GM18858 (cell line): ENCODE data around the gene CMTM4.

ENCODE experiments used
- ATAC-seq: cut with Tn5 transposase; IDR thresholded peaks from one replicate; pipeline ENCODE4 v1.9.1; 2021; ENCODE audit not compliant: unreplicated experiment

Gene CMTM4

DNA sequence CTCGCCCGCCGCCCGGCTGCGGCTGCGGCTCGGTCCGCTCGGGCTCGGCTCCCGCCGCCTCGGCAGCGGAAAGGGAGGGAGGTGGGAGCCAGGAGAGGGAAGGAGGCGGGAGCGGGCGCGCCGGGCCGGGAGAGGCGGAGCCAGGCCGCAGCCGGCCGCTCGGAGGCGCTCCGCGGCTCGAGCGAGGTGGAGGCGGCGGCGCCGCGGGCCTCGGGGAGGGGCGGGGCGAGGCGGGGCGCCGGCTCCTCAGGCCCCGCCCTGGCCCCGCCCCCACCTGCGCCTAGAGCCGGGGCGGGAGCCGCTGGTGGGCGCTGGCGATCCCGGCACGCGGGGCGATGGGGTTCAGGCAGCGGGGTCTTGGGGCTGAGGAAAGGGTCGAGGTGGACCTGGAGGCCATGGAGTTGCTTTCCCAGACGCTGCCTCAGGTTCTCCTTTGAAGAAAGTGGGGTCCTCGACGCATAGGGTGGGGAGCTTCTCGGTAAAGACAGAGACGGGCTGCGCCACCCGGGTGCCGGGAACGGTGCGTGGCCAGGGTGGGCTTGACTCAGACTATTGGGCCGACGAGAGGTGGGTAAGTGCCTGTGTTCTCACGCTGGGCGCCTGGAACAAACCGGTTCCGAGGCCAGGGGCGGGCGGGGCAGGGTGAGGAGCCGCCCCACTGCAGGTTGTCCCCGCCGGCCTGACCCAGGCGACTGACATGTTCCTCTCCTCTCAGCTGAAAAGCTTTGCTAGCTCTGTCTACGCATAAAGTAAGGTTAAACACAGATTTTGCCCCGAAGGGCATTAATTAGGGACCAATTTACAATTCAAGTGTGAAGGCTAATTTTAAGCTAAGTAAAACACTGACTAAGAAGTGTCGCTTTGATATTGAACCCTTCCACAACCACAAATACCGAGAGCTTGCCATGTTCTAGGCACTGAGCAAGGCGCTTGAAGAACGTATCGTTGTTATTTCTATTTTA lies at the start of gene CMTM4:
TSS of gene CMTM4 (minus strand) at position 75 of the 962 bp plus-strand sequence. CDS start 218 bp downstream, outside the sequence.
- peak; percentile 86 for ATAC-seq

DNA sequence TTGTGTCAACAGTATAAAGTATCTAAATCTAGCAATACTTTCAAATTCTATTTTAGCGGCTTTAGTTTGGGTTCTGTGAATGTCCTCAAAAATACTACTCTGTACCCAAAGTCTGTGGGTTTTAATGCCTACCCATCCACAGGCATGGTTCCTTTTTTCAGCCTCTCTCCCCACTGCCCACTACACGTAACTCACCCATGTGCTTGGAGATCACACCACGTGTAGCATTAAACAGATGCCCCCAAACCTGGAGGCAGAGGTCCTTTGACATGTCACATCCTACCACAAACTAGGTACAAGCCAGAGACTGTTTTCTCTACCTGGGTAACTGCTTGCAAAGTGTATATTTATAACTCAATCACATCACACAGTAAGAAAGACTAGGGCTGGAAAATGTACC lies 49.5 kb upstream of the CMTM4 start:
- ATAC-seq = no peak

DNA sequence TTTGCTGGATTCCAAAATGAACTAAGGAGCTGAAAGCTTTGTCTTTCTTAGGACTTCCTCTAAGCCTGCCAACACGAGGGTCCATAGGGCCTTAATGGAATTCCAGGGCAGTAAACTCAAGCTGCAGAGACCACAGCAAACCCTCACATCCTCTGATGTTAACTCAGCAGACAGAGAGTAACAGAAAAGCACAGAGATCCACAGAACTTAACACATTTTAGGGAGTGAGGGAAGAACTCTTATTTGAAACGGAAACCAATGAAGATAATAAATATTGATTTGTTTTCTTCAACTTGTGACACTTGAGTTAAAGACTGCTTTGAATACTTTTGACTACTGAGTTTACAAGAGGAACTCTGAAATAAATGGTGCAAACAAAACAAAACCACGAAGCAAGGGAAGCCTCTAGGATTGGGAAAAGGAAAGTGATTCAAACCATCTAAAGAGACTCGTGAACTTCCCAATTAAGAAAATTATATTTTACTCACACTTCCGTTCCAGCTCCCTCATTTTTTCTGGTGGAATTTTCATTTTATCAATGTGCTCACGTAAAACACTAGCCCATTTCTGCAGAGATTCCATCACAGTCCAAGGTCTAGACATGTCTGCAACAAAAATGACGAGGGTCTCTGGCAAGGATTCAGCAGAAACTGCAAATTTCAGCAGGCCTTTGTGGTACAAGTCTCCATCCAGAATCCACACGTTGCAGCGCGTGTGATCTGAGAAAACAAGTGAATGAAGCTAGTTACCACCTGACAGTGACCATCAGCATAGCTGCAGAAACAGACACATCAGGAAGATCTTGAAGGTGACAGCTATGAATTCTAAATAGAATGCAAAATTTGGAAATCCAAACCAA lies 45.6 kb upstream of the CMTM4 start:
- no peak for ATAC-seq

DNA sequence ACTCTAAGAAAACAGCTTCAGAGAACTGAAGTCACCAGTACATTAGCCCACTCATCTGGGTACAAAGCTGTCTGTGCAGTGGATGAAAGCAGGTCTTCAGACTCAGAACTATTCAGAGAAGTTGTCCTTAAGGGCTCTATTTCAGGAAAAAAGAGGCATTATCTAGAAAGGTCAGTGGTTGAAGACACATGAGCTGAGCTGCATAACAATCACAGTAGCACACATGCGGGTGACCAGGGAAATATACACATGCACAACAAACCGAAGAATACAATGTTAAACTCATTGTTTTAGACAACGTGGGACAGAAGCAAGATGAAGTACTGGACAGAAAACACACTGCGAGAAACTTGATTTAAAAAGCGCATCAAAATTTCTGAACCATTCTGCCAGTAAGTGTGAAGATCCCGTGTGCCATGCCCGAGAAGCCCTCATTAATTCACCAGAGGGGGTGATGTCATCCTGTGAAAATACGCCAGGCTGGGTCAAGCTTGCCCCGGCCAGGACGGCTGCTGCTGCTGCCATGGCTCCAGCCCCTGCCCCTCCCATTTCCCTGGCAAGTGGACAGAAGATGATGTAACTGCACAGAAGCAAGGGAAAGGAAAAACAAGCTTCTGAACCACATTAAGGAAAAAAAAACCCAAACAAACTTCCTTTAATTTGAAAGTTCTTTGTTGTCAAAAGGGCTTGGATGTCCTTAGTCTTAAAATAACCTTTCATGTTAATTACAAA lies 44.8 kb upstream of the CMTM4 start:
- ATAC-seq = no peak

DNA sequence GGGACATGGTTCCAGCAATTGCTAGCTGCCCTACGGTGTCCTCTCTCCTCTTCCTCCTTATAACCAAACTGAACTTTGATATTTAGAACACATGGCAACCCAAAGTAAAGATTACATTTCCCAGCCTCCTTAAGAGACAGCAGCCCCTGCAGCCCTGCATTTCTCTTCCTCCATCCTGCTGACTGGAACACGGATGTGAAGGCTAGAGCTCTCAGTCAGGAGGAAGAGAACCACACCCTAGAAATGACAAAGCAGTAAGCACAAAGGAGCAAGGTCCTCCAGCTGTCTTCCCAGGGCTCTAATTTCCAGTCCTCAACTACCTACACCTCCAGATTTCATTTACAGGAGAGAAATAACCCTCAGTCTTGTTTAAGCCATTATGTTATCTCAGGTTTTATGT lies 44.0 kb upstream of the CMTM4 start:
- no peak for ATAC-seq

DNA sequence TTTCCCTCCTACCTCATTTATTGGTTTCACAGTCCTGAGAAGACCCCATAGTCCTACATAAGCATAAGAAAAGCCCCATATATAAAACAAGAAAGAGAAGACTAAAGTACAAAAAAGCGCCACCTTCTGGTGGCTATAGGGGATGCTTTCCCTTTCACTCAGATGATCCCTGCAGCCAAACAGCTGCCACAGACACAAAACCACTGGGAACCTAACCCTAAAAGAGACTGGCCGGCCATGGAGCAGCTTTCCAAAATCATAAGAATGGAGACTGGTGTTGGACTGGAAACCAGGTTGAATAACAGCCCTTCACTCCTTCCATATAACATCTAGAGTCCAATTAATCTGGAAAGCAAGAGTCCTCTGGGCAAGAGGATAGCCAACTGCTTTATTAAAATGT lies 43.5 kb upstream of the CMTM4 start:
- no peak for ATAC-seq

DNA sequence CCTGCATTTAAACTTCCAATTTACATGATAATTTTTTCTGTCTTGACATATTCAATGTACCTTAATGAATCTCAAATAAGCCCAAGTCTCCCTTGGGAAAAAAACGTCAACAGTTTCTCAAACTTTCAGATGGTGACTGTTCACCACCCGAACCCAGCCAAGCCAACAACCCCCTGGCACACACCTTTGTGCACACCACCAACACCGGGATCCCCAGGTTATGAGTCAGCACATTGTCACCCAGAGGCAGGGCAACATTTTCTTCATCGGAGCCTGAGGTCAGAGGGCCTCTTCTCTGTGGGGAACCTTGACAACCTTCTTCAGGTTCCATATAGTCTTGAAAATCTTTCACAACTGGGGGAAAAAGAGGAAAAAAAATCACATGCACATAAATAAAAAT lies 39.3 kb upstream of the CMTM4 start:
- no peak for ATAC-seq

DNA sequence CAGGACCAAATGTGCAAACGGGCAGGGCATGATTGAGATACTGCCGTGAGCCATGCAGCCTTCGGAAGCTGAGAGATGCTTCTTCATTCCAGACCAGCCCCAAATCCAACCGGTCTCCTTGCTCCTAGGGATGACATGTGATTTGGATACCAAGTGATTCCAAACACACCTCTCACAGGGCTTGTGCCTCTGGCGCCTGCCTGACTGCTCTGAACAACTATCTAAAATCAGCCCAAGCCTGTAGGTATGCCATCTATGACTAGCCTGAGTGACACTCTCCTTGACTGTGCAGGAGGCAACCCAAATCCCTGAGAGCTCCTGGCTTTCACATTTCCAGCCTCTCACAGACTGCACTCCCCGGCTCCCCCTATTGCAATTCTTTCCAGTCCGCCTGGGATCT lies 34.6 kb upstream of the CMTM4 start:
- ATAC-seq = no peak

DNA sequence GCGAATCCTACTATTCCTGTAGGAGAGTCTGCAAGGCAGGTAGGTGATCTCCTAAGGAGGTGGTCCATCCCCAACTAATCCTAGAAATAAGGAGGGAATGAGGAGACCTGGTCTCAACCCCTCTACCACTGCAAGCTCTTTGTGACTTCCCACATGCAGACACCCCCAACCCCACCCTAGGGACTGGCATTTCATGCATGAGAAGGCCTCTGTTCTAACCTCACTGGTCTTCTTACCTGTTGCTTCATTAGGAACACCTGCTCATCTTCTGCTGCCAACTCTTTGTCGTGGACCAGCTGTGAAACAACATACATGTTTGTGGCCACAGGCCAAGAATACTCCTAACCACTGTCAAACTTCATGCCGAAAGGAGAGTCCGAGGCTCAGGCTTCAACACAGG lies 32.3 kb upstream of the CMTM4 start:
- no peak for ATAC-seq

DNA sequence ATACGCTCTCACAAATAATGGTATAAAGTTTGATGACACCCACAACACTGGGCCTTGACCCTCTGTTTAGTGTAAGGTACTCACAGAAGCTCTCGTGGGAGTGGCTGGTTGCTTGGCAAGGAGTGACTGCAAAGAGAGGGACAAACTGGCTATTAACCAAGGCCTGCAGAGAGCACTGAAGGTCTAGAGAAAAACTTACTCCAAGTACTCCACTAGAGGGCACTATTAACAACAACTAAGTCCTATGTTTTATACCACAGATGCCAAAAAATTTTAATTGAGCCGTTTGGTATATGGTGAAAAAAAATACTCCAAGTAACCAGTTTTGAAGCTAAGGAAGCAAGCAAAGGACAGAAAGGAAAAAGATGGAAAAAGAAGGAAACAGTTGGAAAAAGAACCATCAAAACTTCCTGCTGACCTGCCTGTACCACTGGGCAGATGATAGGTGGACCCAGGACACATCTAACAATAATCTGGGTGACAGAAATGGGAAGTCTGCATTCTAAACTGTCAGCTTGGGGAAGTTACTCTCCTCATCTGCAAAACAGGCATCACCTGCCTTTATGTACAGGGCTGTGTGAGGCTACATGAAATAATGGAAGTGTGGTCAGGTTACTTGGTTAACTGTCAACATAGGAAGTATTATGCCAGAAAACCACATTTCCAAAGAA lies 31.7 kb upstream of the CMTM4 start:
- ATAC-seq = no peak

DNA sequence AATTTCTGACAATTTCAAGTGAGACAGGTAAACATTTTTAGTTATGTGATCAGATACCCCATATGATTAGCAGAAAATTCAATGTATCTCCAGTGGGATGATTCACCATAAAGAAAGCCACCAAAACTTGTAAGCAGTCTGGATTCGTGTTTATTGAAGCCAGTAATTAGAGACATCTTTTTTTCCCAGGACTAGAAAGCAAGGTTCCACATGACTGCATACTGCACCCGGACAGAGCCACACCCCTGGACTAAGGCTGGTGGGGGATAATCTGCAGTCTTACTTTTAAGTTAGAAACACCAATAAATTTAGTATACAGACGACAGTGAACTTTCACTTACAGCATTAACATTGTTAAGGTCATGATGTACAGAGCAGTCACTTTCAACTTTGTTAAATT lies 24.2 kb upstream of the CMTM4 start:
- no peak for ATAC-seq

DNA sequence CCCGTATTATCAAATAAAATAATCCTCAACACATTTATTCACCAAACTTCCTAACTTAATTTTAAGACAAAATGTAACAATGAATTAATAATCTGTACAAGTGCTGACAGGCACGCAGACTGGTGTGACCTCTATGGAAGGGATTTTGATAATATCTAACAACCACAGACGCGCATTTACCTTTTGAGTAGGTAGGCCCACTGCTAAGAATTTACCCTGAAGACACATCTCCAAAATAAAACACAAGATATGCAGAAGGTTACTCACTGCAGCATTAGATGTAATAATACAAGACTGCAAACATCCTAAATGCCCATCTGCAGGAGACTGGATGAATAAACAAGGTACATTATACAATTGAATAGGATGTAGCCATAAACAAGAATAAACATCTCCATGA lies 22.7 kb upstream of the CMTM4 start:
- ATAC-seq = no peak

DNA sequence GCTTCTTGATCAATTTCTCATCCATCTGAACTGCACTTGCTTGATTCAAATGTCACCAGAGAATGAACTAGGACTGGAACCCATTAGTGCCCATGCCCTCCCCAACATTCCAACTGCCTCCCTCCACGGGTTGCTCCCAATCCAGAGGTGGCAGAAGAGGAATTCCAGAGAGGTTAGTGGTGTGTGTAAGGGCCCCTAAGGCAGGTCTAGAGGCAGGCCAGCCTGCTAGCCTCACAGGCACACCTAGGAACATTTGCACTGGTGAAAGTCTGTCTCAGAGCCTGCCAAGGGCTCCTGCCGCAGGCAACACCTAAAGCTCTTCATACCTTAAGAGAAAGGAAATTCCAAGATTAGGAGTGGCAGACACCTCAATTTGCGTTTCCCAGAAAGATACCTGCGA lies 21.2 kb upstream of the CMTM4 start:
- ATAC-seq = no peak

DNA sequence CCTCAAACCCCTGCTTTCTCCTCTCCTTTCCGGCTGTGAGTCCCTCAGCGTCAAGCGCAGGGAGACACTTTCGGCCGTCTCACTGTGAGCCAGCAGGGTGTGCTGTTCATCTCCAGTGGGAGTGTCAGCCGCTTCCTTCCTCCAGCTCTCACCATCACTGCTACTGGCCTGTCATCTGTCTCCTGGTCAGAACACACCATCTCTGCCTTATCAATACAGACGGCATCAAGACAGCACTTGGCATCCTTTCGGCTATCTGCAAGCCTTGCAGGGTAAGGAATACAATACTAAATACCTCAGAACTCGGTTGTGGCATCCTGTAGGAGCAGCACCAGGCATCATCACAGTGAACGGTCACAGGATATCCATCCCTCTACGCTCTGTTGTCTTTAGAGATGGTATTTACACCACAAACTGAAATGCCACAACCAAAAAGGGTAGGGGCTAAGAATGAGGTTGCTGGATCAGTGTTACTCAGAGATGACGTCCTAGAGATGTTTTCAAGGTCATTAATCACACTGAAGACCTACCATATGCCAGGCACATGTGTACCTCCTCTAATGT lies 20.7 kb upstream of the CMTM4 start:
- no peak for ATAC-seq

DNA sequence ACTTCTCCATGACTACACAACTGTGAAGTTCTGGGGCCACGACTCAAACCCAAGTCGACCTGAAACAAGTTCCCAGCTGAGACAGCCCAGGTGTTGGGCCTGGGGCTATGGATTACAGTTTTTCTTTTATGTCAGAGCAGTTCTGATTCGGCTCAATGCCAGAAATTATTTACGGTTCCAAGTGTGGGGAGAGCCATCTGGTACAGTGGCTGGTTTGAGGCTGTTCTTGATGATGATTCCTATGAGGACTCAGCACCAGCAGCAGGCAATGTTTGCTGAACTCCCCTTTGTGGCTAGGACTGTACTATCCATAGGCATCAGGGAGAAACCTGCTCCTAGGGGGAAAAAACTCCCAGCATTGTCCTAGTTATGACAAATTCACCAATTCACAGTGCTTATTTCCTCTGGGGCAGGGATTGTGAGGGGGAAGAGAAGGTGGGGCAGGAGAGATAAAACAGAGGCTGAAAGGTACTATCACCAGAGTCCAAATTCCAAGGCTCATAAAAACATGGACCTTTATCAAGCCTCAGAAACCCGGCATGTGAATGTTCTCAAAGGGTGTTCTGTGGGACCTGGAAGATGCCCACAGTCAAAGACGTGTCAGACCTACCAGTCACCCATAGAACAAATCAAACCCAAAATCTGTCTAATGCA lies 18.2 kb upstream of the CMTM4 start:
- ATAC-seq = no peak

DNA sequence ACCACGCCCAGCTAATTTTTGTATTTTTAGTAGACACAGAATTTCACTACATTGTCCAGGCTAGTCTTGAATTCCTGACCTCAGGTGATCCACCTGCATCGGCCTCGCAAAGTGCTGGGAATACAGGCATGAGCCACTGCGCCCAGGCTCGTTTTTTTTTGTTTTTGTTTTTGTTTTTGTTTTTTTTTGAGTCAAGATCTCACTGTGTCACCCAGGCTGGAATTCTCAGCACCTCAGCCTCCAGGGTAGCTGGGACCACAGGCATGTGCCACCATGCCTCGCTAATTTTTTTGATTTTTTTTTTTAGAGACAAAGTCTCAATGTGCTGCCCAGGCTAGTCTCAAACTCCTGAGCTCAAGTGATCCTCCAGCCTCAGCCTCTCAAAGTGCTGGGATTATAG lies 17.5 kb upstream of the CMTM4 start:
- no peak for ATAC-seq

DNA sequence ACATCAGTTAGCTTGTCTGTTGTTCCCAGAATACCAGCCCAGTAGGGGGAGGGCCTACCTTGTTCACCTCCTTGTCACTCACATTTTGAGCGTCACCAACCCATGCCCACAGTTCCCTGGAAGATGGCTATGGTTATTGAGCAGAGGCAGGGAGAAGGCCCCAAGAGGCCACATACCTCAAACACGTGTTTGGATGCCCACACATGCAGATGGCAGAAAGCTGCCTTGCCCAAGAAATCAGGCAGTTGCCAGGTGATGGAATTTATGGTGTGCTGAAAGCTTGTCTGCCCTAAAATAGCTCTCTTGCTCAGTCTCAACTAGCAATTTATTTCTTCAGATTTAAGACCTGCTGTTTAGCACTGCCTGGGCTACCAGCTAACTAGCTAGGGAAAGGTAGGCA lies 16.5 kb upstream of the CMTM4 start:
- no peak for ATAC-seq

DNA sequence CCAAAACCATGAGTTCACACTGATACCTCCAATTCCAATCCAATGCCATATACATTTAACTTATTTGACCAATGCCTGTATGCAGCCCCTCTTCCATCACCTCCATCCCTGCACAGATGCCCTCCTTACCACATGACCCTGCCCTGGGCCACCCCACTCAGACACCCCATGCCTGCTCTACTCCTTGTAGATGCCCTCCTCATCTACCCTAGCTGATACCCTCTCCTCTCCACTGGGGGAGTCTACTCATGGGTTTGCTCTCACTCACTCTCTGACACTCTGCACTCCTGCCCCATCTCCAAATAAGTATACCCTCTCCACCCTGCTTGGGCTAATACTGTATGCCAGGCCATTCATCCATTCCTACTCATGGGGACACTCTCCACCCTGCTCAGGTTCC lies 16.0 kb upstream of the CMTM4 start:
- ATAC-seq = no peak

DNA sequence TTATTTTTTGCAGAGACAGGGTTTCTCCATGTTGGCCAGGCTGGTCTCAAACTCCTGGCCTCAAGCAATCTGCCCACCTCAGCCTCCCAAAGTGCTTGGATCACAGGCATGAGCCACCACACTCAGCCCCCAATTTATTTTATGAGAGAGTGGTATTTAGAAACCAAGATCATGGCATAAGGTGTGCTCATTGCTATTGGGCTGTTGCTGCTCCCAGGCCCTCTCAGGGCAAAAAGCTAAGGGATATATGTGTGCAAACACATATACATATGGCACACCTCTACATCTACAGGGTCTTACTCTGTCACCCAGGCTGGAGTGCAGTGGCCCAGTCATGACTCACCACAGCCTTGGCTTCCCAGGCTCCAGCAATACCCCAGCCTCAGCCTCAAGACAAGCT lies 15.0 kb upstream of the CMTM4 start:
- no peak for ATAC-seq

DNA sequence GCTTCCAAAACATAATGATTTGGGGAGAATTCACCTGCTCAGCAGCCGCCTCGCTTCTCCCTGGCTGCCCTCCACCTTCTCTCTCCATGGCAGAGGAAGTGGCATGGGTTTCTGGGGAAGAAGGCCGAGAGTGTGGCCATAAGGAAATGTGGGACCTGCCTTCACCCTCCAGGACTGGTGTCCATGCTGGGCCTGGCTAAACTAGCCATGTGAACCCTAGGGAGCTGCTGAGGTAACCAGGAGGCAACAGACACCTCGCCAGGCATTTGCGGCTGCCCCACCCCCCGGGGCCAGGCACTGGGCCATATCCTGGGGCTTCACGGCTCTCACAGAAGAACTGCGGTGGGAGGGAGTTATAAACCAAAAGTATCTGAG lies 9.9 kb upstream of the CMTM4 start:
- no peak for ATAC-seq
